ENCODE data around the gene SMIM10L2A.
A peak's percentile ranks its signal among the peaks of the same experiment; 100 is the strongest.

SMIM10L2A gene

DNA sequence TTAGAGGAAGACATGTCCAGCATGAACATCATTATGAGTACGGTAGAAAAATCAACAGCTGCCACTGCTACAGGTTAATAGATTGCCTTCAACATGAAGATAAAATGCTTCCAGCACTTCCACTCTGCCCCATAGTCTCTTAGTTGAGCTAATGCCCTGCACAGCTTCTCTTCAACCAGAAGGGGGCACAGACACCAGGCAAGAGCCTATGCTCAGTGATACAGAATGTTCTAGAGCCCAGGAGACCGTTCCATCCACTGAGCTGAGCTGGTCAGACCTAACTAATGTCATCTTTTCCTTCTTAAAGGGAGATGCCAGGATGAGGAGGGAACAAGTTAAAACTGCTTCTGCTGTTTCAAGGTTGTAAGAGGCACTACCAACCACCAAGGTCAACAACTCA lies 42.2 kb downstream of the SMIM10L2A start:
- no peaks in the 10 kb centered on the region for H3K9me3 ChIP-seq (ENCODE audit: control insufficient read depth, low read length)
- TF ChIP-seq, protein P1, sequence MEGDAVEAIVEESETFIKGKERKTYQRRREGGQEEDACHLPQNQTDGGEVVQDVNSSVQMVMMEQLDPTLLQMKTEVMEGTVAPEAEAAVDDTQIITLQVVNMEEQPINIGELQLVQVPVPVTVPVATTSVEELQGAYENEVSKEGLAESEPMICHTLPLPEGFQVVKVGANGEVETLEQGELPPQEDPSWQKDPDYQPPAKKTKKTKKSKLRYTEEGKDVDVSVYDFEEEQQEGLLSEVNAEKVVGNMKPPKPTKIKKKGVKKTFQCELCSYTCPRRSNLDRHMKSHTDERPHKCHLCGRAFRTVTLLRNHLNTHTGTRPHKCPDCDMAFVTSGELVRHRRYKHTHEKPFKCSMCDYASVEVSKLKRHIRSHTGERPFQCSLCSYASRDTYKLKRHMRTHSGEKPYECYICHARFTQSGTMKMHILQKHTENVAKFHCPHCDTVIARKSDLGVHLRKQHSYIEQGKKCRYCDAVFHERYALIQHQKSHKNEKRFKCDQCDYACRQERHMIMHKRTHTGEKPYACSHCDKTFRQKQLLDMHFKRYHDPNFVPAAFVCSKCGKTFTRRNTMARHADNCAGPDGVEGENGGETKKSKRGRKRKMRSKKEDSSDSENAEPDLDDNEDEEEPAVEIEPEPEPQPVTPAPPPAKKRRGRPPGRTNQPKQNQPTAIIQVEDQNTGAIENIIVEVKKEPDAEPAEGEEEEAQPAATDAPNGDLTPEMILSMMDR (IDR thresholded peaks at IDR 0.05), result no peak
- H2AFZ ChIP-seq, result no peak overlapping the region
- H3K27me3 ChIP-seq (ENCODE audit: control insufficient read depth, insufficient read depth, low read length), result no peaks in the 10 kb centered on the region
- no peaks in the 10 kb centered on the region for H3K79me2 ChIP-seq
- no peak overlapping the region for H3K4me2 ChIP-seq (ENCODE audit: low read length)
- H3K4me3 ChIP-seq (ENCODE audit: low read depth, low read length), result no peak overlapping the region
- no peaks in the 10 kb centered on the region for H3K36me3 ChIP-seq (ENCODE audit: control insufficient read depth, insufficient read depth, low read length)
- no peak overlapping the region for H3K27ac ChIP-seq
- H3K9ac ChIP-seq, result no peak overlapping the region
- H3K4me1 ChIP-seq, result no peaks in the 10 kb centered on the region

DNA sequence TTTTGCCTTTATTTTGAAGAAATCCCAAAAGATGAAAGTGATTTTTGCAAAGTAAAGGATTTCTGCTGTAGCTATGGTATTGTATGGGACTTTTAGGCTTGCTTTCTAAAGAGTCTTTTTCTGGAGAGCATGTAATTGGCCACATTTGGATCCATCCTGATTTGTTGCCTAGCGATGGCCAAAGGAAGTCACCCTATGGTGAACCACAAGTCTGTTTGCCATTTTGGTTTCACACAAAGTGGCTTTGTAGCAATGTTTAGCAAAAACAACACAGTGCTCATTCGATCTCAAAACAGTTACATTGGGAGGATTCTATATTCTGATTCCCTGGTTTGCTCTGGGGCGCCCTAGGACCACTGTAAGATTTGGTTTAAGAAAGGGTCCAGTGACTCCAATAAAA lies 54.6 kb downstream of the SMIM10L2A start:
- Histone ChIP-seq H3K4me2 (ENCODE audit: low read length) (no peak overlapping the region), H3K27me3 (ENCODE audit: control insufficient read depth, insufficient read depth, low read length) (no peaks in the 10 kb centered on the region), H3K27ac (no peak overlapping the region), H3K36me3 (ENCODE audit: control insufficient read depth, insufficient read depth, low read length) (no peaks in the 10 kb centered on the region), H3K9ac (no peak overlapping the region), H3K4me1 (no peaks in the 10 kb centered on the region), H3K9me3 (ENCODE audit: control insufficient read depth, low read length) (no peaks in the 10 kb centered on the region), H3K79me2 (no peaks in the 10 kb centered on the region), H3K4me3 (ENCODE audit: low read depth, low read length) (no peak overlapping the region), H2AFZ (no peak overlapping the region)
- TF ChIP-seq, protein P1 (IDR thresholded peaks at IDR 0.05), result no peak

DNA sequence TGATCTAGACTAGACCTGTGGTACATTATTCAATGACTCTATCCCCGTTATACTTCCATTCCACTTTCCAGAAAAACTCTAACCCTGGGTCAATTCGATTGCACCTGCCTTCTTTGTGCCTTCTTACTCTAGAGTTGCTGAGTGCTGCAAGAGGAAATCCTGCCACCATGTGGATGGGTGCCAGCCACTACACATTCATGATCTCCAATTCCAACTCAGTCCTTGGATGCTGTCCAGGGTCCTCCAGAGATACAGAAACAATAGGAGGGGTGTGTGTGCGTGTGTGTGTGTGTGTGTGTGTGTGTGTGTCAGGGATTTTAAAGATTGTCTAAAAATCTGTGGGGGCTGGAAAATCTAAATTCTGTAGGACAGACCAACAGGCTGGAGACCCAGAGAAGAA lies 55.8 kb downstream of the SMIM10L2A start:
- H2AFZ ChIP-seq, result no peak overlapping the region
- no peaks in the 10 kb centered on the region for H3K4me1 ChIP-seq
- no peaks in the 10 kb centered on the region for H3K27me3 ChIP-seq (ENCODE audit: control insufficient read depth, insufficient read depth, low read length)
- H3K4me2 ChIP-seq (ENCODE audit: low read length), result no peak overlapping the region
- H3K9me3 ChIP-seq (ENCODE audit: control insufficient read depth, low read length), result no peaks in the 10 kb centered on the region
- no peaks in the 10 kb centered on the region for H3K36me3 ChIP-seq (ENCODE audit: control insufficient read depth, insufficient read depth, low read length)
- no peaks in the 10 kb centered on the region for H3K79me2 ChIP-seq
- H3K27ac ChIP-seq, result no peak overlapping the region
- H3K4me3 ChIP-seq (ENCODE audit: low read depth, low read length), result no peak overlapping the region
- TF ChIP-seq, protein P1 (IDR thresholded peaks at IDR 0.05), result peak; percentile 41
- no peak overlapping the region for H3K9ac ChIP-seq
